NCI-H1436 treated with DMSO at 0.1 percent for 48 hours (cell line): ENCODE measurements around the gene TENT4A.
"Not testable (repeated sequence)": the region's sequence is repeated elsewhere in the genome, so short reads cannot be mapped to it uniquely, and the experiment has no call there.

Experiments used
- DNase-seq: peaks from one replicate; lab custom pipeline; 2025; lab: John Stamatoyannopoulos, UW

TENT4A gene

GRCh38 chr5:6713274-6714225, at the start of gene TENT4A:
TSS of gene TENT4A (plus strand) at chr5:6713432. CDS start at chr5:6713984, 552 bp downstream.
- no peak for DNase-seq

- no peak for DNase-seq
Observed at GRCh38 chr5:6666762-6667161, 46.5 kb upstream of the TENT4A start.

DNA sequence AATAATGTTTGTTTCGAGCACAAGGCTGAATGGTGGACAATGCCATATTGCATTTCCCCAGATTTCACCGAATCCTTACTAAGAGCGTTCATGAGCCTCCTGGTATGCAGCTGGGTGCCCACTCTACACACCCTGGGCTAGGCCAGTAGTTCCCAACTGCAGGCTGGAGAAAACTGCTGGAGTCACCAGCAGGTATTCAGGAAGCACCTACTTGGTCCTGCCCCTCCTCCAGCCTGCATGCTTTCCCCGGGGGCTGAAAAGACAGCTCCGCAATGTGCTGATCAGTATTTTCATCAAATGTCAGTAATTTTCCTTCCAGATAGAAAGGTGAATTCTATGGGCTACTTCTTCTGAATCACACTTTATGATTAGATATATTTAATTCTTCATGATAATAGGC, 45.6 kb upstream of the TENT4A start:
- DNase-seq: no peak

- not testable (repeated sequence) for DNase-seq
Observed at GRCh38 chr5:6668717-6669116, 44.5 kb upstream of the TENT4A start.

GRCh38 chr5:6673031-6673430, 40.2 kb upstream of the TENT4A start:
- DNase-seq: no peak

GRCh38 chr5:6673963-6674362, 39.3 kb upstream of the TENT4A start:
- DNase-seq: no peak

- DNase-seq: no peak
Observed at GRCh38 chr5:6674421-6674820, 38.8 kb upstream of the TENT4A start.

- DNase-seq: no peak
Observed at GRCh38 chr5:6674886-6675285, 38.3 kb upstream of the TENT4A start.

DNA sequence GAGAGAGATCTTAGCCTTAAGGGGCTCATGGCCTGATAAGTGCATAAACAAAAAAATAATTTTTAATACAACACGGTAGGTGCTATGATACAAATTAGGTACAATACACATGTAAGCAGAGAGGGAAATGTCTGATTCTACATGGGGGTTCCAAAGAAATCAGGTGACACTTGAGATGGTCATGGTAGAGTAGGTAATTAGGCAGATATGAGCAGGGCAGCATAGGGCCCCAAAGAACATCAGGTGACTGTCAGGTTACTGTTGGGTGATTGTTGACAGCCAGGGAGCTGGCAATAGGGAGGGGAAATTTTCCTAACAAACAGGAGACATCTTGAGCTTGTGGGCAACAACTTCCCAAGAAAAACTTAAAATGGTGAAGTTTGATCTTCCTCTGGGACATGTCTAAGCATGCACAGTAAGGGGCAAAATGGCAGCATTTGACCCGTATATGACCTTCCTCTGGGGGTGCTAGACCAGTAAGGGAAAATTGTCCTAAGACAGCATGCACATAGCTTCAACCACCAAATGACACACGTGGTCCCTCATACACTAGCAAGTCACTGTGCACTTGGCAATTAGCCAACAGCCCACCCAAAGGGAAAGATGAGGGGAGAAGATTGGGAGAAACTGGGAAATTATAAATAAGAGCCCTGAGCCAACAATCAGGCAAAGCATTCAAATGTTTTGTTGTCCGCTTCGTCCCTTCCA, 37.3 kb upstream of the TENT4A start:
- DNase-seq: no peak

GRCh38 chr5:6676702-6677101, 36.5 kb upstream of the TENT4A start:
- DNase-seq: no peak

GRCh38 chr5:6678385-6678784, 34.8 kb upstream of the TENT4A start:
- no peak for DNase-seq

GRCh38 chr5:6680922-6681321, 32.3 kb upstream of the TENT4A start:
- no peak for DNase-seq

DNA sequence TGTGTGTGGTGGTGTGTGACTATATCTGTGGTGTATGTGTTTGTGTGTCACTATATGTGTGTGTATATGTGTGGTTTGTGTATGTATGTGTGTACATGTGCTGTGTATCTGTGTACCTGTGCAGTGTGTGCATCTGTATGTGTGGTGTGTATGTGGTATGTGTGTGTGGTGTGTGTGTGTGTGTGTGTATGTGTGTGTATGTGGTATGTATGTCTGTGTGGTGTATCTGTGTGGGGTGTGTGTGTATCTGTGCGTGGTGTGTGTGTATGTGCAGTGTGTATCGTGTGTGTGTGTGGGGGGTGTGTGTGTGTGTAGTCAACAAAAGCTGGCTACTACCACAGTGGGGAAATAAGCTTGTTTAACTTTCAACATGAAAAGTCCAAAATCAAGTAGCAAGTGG, 31.6 kb upstream of the TENT4A start:
- no peak for DNase-seq

DNA sequence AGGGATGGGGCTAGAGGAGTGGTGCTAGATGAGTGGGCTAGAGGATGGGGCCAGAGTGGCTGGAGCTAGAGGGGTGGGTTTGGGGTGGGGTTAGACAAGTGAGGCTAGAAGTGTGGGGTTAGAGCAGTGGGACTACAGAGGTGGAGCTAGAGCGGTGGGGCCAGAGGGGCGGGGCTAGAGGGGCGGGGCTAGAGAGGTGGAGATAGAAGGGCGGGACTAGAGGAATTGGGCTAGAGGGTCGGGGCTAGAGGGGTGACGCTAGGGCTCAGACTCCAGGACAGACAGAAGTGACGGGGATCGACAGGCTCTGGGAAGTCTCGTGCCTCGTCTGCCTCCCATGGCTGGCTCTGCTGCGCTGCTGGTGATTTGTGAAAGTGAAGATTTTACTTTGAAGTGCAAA, 31.0 kb upstream of the TENT4A start:
- no peak for DNase-seq

DNA sequence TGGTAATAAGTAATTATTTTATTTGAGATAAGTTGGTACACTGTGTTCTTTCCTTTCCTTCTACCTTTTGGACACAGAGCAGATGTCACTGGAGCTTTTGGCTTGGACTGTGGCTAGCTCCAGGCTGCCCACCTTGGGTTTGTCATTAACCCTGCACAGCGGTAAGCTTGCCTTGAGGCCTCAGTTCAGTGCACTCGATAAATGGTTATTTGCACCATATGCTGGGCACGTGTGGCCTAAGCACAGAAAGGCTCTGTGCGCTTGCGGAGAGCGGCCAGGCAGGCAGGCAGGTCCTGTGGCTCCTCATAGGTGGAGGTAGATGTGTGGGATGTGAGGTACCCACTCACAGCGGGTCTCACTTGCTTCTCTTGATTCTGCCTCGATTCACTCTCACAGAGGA, 30.0 kb upstream of the TENT4A start:
- no peak for DNase-seq

DNA sequence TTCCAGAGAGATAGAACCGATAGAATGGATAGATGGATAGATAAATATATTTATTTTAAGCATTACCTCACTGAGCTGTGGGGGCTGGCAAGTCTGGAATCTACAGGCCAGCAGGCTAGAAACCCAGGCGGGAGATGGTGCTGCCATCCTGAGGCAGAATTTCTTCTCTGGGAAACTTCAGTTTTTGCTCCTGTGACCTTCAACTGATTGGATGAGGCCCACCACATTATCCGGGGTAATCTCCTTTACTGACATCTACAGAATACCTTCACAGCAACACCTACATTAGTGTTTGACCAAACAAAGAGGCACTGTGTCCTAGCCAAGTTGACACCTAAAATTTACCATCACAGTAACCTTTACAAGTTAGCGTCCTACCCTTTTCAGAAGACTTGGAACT, 29.2 kb upstream of the TENT4A start:
- DNase-seq: no peak

GRCh38 chr5:6686501-6686900, 26.7 kb upstream of the TENT4A start:
- DNase-seq: no peak

DNA sequence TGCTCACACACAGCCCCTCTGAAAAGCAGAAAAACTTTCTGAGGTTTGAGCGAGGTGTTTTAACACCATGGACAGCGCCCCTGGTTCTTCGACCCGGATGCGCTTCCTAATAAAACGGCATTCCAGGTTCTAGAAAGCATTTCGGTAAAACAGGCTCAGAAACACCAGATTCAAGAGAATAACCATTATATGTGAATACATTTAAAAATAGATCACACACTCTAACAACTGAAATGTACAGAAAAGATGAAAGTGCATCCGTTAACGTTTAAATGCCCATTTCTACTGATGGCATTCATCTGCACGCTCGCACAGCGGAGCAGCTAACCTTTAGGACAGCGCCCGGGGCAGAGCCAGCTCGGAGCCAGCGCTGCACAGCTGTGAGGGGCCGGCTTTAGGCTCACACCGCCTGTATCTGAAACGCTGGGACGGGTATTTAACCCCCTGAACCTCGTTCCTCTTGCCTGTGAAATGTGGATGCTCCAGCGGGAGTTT, 26.3 kb upstream of the TENT4A start:
- no peak for DNase-seq

DNA sequence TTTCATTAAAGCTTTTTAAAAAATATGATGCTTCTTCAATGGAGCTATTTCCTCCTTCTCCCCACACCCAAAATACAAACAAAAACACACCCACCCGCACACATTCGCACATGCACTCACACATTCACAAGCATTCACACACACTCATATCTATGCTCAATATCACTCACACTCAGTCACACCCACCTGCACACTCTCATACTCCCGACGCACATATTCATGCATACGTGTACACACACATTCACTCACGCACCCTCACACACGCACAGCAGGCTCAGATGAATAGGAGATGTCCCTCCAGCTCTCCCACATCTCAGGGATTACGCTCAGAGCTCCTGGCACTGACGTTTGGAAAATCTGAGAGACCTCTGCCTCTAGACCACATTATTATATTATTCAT, 25.7 kb upstream of the TENT4A start:
- DNase-seq: no peak

DNA sequence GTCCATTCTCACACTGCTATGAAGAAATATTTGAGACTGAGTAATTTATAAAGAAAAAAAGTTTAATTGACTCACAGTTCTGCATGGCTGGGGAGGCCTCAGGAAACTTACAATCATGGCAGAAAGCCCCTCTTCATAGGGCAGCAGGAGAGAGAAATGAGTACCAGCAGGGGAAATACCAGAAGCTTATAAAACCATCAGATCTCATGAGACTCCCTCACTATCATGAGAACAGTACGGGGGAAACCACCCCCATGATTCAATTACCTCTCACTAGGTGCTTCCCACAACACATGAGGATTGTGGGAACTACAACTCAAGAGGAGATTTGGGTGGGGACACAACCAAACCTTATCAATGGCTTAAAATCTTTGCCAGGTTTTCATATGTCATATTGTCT, 20.3 kb upstream of the TENT4A start:
- no peak for DNase-seq

GRCh38 chr5:6698696-6699095, 14.5 kb upstream of the TENT4A start:
- no peak for DNase-seq

DNA sequence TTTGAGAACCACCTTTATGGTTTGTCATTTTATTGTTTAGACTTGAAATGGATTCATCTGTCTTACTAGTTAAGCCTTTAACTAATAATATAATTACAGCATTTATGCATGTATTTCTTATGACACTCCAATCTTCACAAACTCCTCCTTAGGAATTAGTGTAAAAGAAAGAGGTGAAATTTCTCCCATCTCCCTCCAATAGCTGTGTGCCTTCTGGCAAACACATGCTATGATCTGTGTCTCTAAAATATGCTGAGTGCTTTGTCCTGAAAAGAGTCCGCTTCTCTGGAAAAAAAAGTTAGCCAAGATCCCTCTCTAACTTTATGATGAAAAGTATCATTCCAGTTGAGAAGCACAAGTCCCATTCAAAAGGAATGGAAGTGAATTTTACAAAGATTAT, 13.9 kb upstream of the TENT4A start:
- DNase-seq: no peak

GRCh38 chr5:6700074-6700684, 13.1 kb upstream of the TENT4A start:
- DNase-seq: no peak
